ENCODE results near the gene ZFYVE1.

- no peak for TF ChIP-seq CTCF (IDR thresholded peaks at IDR 0.05)
- no peak for TF ChIP-seq POLR2A (IDR thresholded peaks at IDR 0.05)
These were observed 562 bp downstream of the ZFYVE1 start for GRCh38 chr14:73026243-73026844.

All from heart left ventricle (tissue), 13 donors.